Adipocyte (in vitro differentiated cells): ENCODE data around the gene PCID2.

ENCODE experiments used
- DNase-seq: peaks from one replicate; pipeline ENCODE4 v3.0.0-alpha.2; 2015; ENCODE audit warnings: low read depth
- H3K27me3 ChIP-seq: replicated peaks from 2 replicates; pipeline ENCODE4 v1.7.0; 2013; ENCODE audit warnings: mild to moderate bottlenecking, low read length, moderate library complexity; ENCODE audit not compliant: control insufficient read depth, insufficient read depth
- H3K36me3 ChIP-seq: 2 replicates; pipeline ENCODE4 v1.7.0; 2013; ENCODE audit warnings: low read length, mild to moderate bottlenecking, moderate library complexity; ENCODE audit not compliant: control insufficient read depth, insufficient read depth, severe bottlenecking
- H3K4me1 ChIP-seq: 2 replicates; pipeline ENCODE4 v1.7.0; 2013; ENCODE audit warnings: mild to moderate bottlenecking, low read length, moderate library complexity; ENCODE audit not compliant: control insufficient read depth, insufficient read depth
- H3K4me3 ChIP-seq: 2 replicates; pipeline ENCODE4 v1.7.0; 2013; ENCODE audit warnings: mild to moderate bottlenecking, low read length, moderate library complexity
- H3K9ac ChIP-seq: 2 replicates; pipeline ENCODE4 v1.7.0; 2013; ENCODE audit warnings: mild to moderate bottlenecking, low read length, moderate library complexity
- H3K9me3 ChIP-seq: 2 replicates; pipeline ENCODE4 v1.7.0; 2013; ENCODE audit warnings: mild to moderate bottlenecking, low read length, moderate library complexity; ENCODE audit not compliant: control insufficient read depth

The PCID2 gene

GRCh38 chr13:113232208-113233003 lies 23.9 kb upstream of the PCID2 start:
- no peak for DNase-seq

GRCh38 chr13:113231306-113232207 lies 23.1 kb upstream of the PCID2 start:
- H3K4me1 ChIP-seq, result peaks cover 8% of the 10 kb centered on the region
- no peaks in the 10 kb centered on the region for H3K9me3 ChIP-seq
- no peak overlapping the region for H3K4me3 ChIP-seq
- no peak overlapping the region for H3K9ac ChIP-seq
- no peak for DNase-seq
- peaks cover 68% of the 10 kb centered on the region for H3K36me3 ChIP-seq
- no peaks in the 10 kb centered on the region for H3K27me3 ChIP-seq

More at GRCh38 chr13:113232208-113233003, 23.9 kb upstream of the PCID2 start:
- H3K9ac ChIP-seq, result no peak overlapping the region
- H3K9me3 ChIP-seq, result no peaks in the 10 kb centered on the region
- H3K27me3 ChIP-seq, result no peaks in the 10 kb centered on the region
- peaks cover 74% of the 10 kb centered on the region for H3K36me3 ChIP-seq
- H3K4me1 ChIP-seq, result no peaks in the 10 kb centered on the region
- H3K4me3 ChIP-seq, result no peak overlapping the region

GRCh38 chr13:113229791-113230190 lies 21.3 kb upstream of the PCID2 start:
- Histone ChIP-seq H3K9me3 (no peaks in the 10 kb centered on the region), H3K27me3 (no peaks in the 10 kb centered on the region), H3K4me1 (peaks cover 15% of the 10 kb centered on the region), H3K4me3 (no peak overlapping the region), H3K36me3 (peaks cover 73% of the 10 kb centered on the region), H3K9ac (no peak overlapping the region)
- no peak for DNase-seq

GRCh38 chr13:113229161-113229560 lies 20.7 kb upstream of the PCID2 start:
- Histone ChIP-seq H3K4me1 (peaks cover 15% of the 10 kb centered on the region), H3K27me3 (no peaks in the 10 kb centered on the region), H3K4me3 (no peak overlapping the region), H3K9me3 (no peaks in the 10 kb centered on the region), H3K36me3 (peaks cover 73% of the 10 kb centered on the region), H3K9ac (no peak overlapping the region)
- DNase-seq, result no peak

GRCh38 chr13:113226873-113227450 lies 18.5 kb upstream of the PCID2 start:
- no peak overlapping the region for H3K4me3 ChIP-seq
- peaks cover 59% of the 10 kb centered on the region for H3K36me3 ChIP-seq
- H3K4me1 ChIP-seq, result peaks cover 15% of the 10 kb centered on the region
- no peak for DNase-seq
- no peaks in the 10 kb centered on the region for H3K27me3 ChIP-seq
- H3K9ac ChIP-seq, result no peak overlapping the region
- H3K9me3 ChIP-seq, result no peaks in the 10 kb centered on the region

- no peak for DNase-seq
- H3K36me3 ChIP-seq, result peaks cover 58% of the 10 kb centered on the region
- no peak overlapping the region for H3K4me3 ChIP-seq
- no peaks in the 10 kb centered on the region for H3K9me3 ChIP-seq
- H3K4me1 ChIP-seq, result peaks cover 15% of the 10 kb centered on the region
- H3K9ac ChIP-seq, result no peak overlapping the region
- no peaks in the 10 kb centered on the region for H3K27me3 ChIP-seq
Observed at GRCh38 chr13:113225515-113225914, 17.0 kb upstream of the PCID2 start.

GRCh38 chr13:113224486-113224885 lies 16.0 kb upstream of the PCID2 start:
- H3K4me3 ChIP-seq, result no peak overlapping the region
- H3K4me1 ChIP-seq, result peaks cover 22% of the 10 kb centered on the region
- no peaks in the 10 kb centered on the region for H3K9me3 ChIP-seq
- H3K36me3 ChIP-seq, result peaks cover 58% of the 10 kb centered on the region
- H3K9ac ChIP-seq, result no peak overlapping the region
- DNase-seq, result no peak
- H3K27me3 ChIP-seq, result no peaks in the 10 kb centered on the region

- Histone ChIP-seq H3K4me3 (no peak overlapping the region), H3K4me1 (peaks cover 22% of the 10 kb centered on the region), H3K9ac (no peak overlapping the region), H3K9me3 (no peaks in the 10 kb centered on the region), H3K27me3 (no peaks in the 10 kb centered on the region), H3K36me3 (peaks cover 51% of the 10 kb centered on the region)
- DNase-seq, result no peak
Observed at GRCh38 chr13:113223070-113223469, 14.6 kb upstream of the PCID2 start.

- peak; percentile 11 for DNase-seq
- H3K36me3 ChIP-seq, result peaks cover 41% of the 10 kb centered on the region
Observed at GRCh38 chr13:113220877-113221276, 12.4 kb upstream of the PCID2 start.

GRCh38 chr13:113220141-113220598 lies 11.7 kb upstream of the PCID2 start:
- Histone ChIP-seq H3K4me1 (peaks cover 28% of the 10 kb centered on the region), H3K9me3 (no peaks in the 10 kb centered on the region), H3K27me3 (no peaks in the 10 kb centered on the region), H3K36me3 (peaks cover 34% of the 10 kb centered on the region), H3K9ac (no peak overlapping the region), H3K4me3 (no peak overlapping the region)
- DNase-seq, result no peak

More at GRCh38 chr13:113220877-113221276, 12.4 kb upstream of the PCID2 start:
- Histone ChIP-seq H3K9ac (no peak overlapping the region), H3K4me1 (peaks cover 24% of the 10 kb centered on the region), H3K27me3 (no peaks in the 10 kb centered on the region), H3K4me3 (no peak overlapping the region), H3K9me3 (no peaks in the 10 kb centered on the region)
